ENCODE measurements around the gene PLA2G12A. TPM values are rescaled to one million over a fixed set of nuclear protein-coding genes. Genes with fewer than 3 reads are reported as not detected.

Gene PLA2G12A
- total and polyA plus RNA-seq, 9 of the 15 experiments (the other 6 are each of a cell fraction or from before 2014, with no cell fraction given), result 24.2 to 226 (median 80.5) TPM

DNA sequence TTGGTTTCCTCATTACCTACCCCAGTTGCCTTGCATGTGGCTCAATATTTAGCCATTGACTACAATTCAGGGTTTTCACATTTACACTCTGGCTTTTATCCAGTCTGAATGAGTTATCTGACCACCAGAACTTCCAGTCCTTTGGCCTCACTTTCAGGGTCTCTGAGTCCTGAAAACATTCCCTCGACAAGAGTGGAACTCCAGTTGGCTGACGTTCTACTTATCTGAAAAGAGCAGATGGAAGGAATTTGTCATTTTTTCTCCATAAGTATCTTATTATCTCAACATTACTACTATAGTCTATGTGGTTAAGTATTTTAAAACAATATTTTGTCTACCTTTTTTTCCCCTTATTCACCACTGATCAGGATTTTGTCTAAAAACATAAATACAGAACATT, 21.4 kb downstream of the PLA2G12A start (continued):
- TF ChIP-seq, protein P1, sequence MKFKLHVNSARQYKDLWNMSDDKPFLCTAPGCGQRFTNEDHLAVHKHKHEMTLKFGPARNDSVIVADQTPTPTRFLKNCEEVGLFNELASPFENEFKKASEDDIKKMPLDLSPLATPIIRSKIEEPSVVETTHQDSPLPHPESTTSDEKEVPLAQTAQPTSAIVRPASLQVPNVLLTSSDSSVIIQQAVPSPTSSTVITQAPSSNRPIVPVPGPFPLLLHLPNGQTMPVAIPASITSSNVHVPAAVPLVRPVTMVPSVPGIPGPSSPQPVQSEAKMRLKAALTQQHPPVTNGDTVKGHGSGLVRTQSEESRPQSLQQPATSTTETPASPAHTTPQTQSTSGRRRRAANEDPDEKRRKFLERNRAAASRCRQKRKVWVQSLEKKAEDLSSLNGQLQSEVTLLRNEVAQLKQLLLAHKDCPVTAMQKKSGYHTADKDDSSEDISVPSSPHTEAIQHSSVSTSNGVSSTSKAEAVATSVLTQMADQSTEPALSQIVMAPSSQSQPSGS (CRISPR knock-in tag; IDR thresholded peaks at IDR 0.05), result no peak
- no peak for TF ChIP-seq SMAD3 (CRISPR knock-in tag; conservative IDR thresholded peaks at IDR 0.05)
- TF ChIP-seq, protein P2, sequence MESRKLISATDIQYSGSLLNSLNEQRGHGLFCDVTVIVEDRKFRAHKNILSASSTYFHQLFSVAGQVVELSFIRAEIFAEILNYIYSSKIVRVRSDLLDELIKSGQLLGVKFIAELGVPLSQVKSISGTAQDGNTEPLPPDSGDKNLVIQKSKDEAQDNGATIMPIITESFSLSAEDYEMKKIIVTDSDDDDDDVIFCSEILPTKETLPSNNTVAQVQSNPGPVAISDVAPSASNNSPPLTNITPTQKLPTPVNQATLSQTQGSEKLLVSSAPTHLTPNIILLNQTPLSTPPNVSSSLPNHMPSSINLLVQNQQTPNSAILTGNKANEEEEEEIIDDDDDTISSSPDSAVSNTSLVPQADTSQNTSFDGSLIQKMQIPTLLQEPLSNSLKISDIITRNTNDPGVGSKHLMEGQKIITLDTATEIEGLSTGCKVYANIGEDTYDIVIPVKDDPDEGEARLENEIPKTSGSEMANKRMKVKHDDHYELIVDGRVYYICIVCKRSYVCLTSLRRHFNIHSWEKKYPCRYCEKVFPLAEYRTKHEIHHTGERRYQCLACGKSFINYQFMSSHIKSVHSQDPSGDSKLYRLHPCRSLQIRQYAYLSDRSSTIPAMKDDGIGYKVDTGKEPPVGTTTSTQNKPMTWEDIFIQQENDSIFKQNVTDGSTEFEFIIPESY (CRISPR knock-in tag; IDR thresholded peaks at IDR 0.05), result no peak
- no peak for TF ChIP-seq ZNF696 (CRISPR knock-in tag; conservative IDR thresholded peaks at IDR 0.05)
- no peak for TF ChIP-seq U2AF1 (optimal IDR thresholded peaks at IDR 0.05; ENCODE audit: low read depth, low read length)
- TF ChIP-seq, protein P3, sequence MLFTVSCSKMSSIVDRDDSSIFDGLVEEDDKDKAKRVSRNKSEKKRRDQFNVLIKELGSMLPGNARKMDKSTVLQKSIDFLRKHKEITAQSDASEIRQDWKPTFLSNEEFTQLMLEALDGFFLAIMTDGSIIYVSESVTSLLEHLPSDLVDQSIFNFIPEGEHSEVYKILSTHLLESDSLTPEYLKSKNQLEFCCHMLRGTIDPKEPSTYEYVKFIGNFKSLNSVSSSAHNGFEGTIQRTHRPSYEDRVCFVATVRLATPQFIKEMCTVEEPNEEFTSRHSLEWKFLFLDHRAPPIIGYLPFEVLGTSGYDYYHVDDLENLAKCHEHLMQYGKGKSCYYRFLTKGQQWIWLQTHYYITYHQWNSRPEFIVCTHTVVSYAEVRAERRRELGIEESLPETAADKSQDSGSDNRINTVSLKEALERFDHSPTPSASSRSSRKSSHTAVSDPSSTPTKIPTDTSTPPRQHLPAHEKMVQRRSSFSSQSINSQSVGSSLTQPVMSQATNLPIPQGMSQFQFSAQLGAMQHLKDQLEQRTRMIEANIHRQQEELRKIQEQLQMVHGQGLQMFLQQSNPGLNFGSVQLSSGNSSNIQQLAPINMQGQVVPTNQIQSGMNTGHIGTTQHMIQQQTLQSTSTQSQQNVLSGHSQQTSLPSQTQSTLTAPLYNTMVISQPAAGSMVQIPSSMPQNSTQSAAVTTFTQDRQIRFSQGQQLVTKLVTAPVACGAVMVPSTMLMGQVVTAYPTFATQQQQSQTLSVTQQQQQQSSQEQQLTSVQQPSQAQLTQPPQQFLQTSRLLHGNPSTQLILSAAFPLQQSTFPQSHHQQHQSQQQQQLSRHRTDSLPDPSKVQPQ (CRISPR knock-in tag; IDR thresholded peaks at IDR 0.05; ENCODE audit: borderline replicate concordance), result no peak
- no peak for TF ChIP-seq NFATC3 (IDR thresholded peaks at IDR 0.05)
- no peak for TF ChIP-seq HNRNPK (IDR thresholded peaks at IDR 0.05; ENCODE audit: low read depth, low read length, poor library complexity, severe bottlenecking)
- no peak for TF ChIP-seq CBX3 (IDR thresholded peaks at IDR 0.05; ENCODE audit: borderline replicate concordance in 1 of 2, low read length in 2 of 2)
- TF ChIP-seq, protein P4, sequence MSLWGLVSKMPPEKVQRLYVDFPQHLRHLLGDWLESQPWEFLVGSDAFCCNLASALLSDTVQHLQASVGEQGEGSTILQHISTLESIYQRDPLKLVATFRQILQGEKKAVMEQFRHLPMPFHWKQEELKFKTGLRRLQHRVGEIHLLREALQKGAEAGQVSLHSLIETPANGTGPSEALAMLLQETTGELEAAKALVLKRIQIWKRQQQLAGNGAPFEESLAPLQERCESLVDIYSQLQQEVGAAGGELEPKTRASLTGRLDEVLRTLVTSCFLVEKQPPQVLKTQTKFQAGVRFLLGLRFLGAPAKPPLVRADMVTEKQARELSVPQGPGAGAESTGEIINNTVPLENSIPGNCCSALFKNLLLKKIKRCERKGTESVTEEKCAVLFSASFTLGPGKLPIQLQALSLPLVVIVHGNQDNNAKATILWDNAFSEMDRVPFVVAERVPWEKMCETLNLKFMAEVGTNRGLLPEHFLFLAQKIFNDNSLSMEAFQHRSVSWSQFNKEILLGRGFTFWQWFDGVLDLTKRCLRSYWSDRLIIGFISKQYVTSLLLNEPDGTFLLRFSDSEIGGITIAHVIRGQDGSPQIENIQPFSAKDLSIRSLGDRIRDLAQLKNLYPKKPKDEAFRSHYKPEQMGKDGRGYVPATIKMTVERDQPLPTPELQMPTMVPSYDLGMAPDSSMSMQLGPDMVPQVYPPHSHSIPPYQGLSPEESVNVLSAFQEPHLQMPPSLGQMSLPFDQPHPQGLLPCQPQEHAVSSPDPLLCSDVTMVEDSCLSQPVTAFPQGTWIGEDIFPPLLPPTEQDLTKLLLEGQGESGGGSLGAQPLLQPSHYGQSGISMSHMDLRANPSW (CRISPR knock-in tag; IDR thresholded peaks at IDR 0.05), result no peak
- no peak for TF ChIP-seq MEIS2 (IDR thresholded peaks at IDR 0.05; ENCODE audit: partially characterized antibody)
- no peak for TF ChIP-seq KAT8 (IDR thresholded peaks at IDR 0.05; ENCODE audit: low read depth)
- TF ChIP-seq, protein P5, sequence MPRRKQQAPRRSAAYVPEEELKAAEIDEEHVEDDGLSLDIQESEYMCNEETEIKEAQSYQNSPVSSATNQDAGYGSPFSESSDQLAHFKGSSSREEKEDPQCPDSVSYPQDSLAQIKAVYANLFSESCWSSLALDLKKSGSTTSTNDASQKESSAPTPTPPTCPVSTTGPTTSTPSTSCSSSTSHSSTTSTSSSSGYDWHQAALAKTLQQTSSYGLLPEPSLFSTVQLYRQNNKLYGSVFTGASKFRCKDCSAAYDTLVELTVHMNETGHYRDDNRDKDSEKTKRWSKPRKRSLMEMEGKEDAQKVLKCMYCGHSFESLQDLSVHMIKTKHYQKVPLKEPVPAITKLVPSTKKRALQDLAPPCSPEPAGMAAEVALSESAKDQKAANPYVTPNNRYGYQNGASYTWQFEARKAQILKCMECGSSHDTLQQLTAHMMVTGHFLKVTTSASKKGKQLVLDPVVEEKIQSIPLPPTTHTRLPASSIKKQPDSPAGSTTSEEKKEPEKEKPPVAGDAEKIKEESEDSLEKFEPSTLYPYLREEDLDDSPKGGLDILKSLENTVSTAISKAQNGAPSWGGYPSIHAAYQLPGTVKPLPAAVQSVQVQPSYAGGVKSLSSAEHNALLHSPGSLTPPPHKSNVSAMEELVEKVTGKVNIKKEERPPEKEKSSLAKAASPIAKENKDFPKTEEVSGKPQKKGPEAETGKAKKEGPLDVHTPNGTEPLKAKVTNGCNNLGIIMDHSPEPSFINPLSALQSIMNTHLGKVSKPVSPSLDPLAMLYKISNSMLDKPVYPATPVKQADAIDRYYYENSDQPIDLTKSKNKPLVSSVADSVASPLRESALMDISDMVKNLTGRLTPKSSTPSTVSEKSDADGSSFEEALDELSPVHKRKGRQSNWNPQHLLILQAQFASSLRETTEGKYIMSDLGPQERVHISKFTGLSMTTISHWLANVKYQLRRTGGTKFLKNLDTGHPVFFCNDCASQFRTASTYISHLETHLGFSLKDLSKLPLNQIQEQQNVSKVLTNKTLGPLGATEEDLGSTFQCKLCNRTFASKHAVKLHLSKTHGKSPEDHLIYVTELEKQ (CRISPR knock-in tag; IDR thresholded peaks at IDR 0.05), result no peak
- no peak for TF ChIP-seq MXI1 (IDR thresholded peaks at IDR 0.05; ENCODE audit: low read depth, low read length)
- TF ChIP-seq NR1H2 (CRISPR knock-in tag; IDR thresholded peaks at IDR 0.05), result no peak
- TF ChIP-seq TCF3 (CRISPR knock-in tag; IDR thresholded peaks at IDR 0.05), result peak; percentile 63
- TF ChIP-seq MTA2 (IDR thresholded peaks at IDR 0.05; ENCODE audit: low read depth), result 0 out of 2 replicates have a peak, but pooled peaks have one; percentile 11

Data from K562 (cell line).